HCT116 (cell line): ENCODE measurements around the gene KCTD1. TPM values are rescaled to one million over a fixed set of nuclear protein-coding genes. Genes with fewer than 3 reads are reported as not detected.

ENCODE experiments used
- ATAC-seq: fragments of 200-7000 bp; cut with Tn5 transposase; 2 replicates; pipeline ENCODE4 v1.9.1; 2020; ENCODE audit warnings: mild to moderate bottlenecking, moderate library complexity
- BruUV-seq: library from RNA; stranded (reverse); fragments of 400-500 nt; replicated peaks from 2 replicates; lab custom pipeline; 2021; lab: Mats Ljungman, UMichigan
- CTCF ChIA-PET: fragments of 300-600 bp; sonication (Branson Sonifier 250); formaldehyde crosslinking; loops from one replicate; lab custom pipeline; 2021; ENCODE audit warnings: antibody characterized with exemption; lab: Charles Lee
- POLR2A ChIA-PET: fragments of 300-600, 350-600 bp; sonication (Branson Sonifier 250); formaldehyde crosslinking; loops from one replicate; lab custom pipeline; 2021; ENCODE audit warnings: antibody characterized with exemption; lab: Charles Lee
- RAD21 ChIA-PET, 2 experiments: fragments of 300-600 bp; sonication (Branson Sonifier 250); formaldehyde crosslinking; loops; one replicate each; lab custom pipeline; 2023; ENCODE audit warnings: low total read pairs in 2 of 2; ENCODE audit not compliant: uncharacterized antibody in 2 of 2, unreplicated experiment in 2 of 2, low non-redundant PET in 1 of 2; lab: Charles Lee
- DNase-seq: peaks from one replicate; pipeline ENCODE4 v3.0.0-alpha.2; 2010; ENCODE audit warnings: low read depth, low spot score
- H2AFZ ChIP-seq: fragments of 200-600 bp; shearing (Covaris generic), sonication (generic); 2 replicates; pipeline ENCODE4 v1.6.1; 2017; ENCODE audit warnings: low read depth, mixed run types, mixed read lengths, antibody characterized with exemption, low read length; ENCODE audit not compliant: poor library complexity, severe bottlenecking
- H3K27ac ChIP-seq: 2 replicates; pipeline ENCODE4 v1.5.1; 2012; ENCODE audit warnings: low read depth, low read length
- H3K27me3 ChIP-seq: fragments of 200-600 bp; sonication (generic); 2 replicates; pipeline ENCODE4 v1.6.1; 2016; ENCODE audit warnings: mixed run types, low read length, mixed read lengths; ENCODE audit not compliant: insufficient read depth
- H3K36me3 ChIP-seq, 2 experiments: fragments of 200-500 bp in 1 of 2; fragments of 200-600 bp in 1 of 2; sonication (Bioruptor generic) in 1 of 2; sonication (generic) in 1 of 2; 2 replicates each; pipeline versions ENCODE4 v1.5.1 to v1.6.1; 2014 to 2016; ENCODE audit warnings: low read length in 2 of 2, inconsistent platforms in 1 of 2, mixed read lengths in 1 of 2, mixed run types in 1 of 2; ENCODE audit not compliant: insufficient read depth in 2 of 2, control insufficient read depth in 1 of 2
- H3K4me1 ChIP-seq, 2 experiments: fragments of 200-600 bp in 1 of 2; sonication (generic) in 1 of 2; 2 replicates each; pipeline versions ENCODE4 v1.5.1 to v1.6.1; 2012 to 2017; ENCODE audit warnings: low read length in 2 of 2, inconsistent platforms in 1 of 2, mild to moderate bottlenecking in 1 of 2, mixed read lengths in 1 of 2, mixed run types in 1 of 2, moderate library complexity in 1 of 2; ENCODE audit not compliant: insufficient read depth in 2 of 2, control insufficient read depth in 1 of 2
- H3K4me2 ChIP-seq: fragments of 200-600 bp; sonication (generic); 2 replicates; pipeline ENCODE4 v1.6.1; 2017; ENCODE audit warnings: mixed run types, low read length, mixed read lengths
- H3K4me3 ChIP-seq, 2 experiments: fragments of 200-600 bp in 1 of 2; sonication (generic) in 1 of 2; replicated peaks in 1 of 2; 2 replicates each; pipeline ENCODE4 v1.5.1; 2011 to 2016; ENCODE audit warnings: low read length in 2 of 2, control low read depth in 1 of 2, low read depth in 1 of 2, mild to moderate bottlenecking in 1 of 2, mixed read lengths in 1 of 2, mixed run types in 1 of 2
- H3K79me2 ChIP-seq: fragments of 200-600 bp; sonication (generic); 2 replicates; pipeline ENCODE4 v1.6.1; 2017; ENCODE audit warnings: mild to moderate bottlenecking, mixed run types, low read length, moderate library complexity, mixed read lengths; ENCODE audit not compliant: insufficient read depth
- H3K9ac ChIP-seq: fragments of 200-600 bp; sonication (generic); 2 replicates; pipeline ENCODE4 v1.6.1; 2016; ENCODE audit warnings: low read length, mixed read lengths
- H3K9me2 ChIP-seq: fragments of 200-600 bp; sonication (generic), shearing (Covaris generic); 2 replicates; pipeline ENCODE4 v1.6.1; 2017; ENCODE audit warnings: mixed run types, mild to moderate bottlenecking, moderate library complexity; ENCODE audit not compliant: insufficient read depth
- H3K9me3 ChIP-seq, 2 experiments: fragments of 200-500 bp in 1 of 2; fragments of 200-600 bp in 1 of 2; sonication (Bioruptor generic) in 1 of 2; sonication (generic) in 1 of 2; 2 replicates each; pipeline ENCODE4 v1.6.1; 2014 to 2017; ENCODE audit warnings: low read length in 2 of 2, mixed read lengths in 2 of 2, inconsistent platforms in 1 of 2, low read depth in 1 of 2, mild to moderate bottlenecking in 1 of 2, mixed run types in 1 of 2, moderate library complexity in 1 of 2; ENCODE audit not compliant: control insufficient read depth in 1 of 2, insufficient read depth in 1 of 2
- H4K20me1 ChIP-seq: fragments of 200-600 bp; sonication (generic), shearing (Covaris generic); 2 replicates; pipeline ENCODE4 v1.6.1; 2017; ENCODE audit warnings: mixed run types, mild to moderate bottlenecking, moderate library complexity; ENCODE audit not compliant: insufficient read depth
- EZH2 ChIP-seq: fragments of 200-600 bp; sonication (generic); IDR thresholded peaks from 2 replicates; pipeline ENCODE4 v1.6.1; 2017; ENCODE audit warnings: antibody characterized with exemption, mixed run types
- TCF7L2 ChIP-seq: IDR thresholded peaks from 2 replicates; pipeline ENCODE4 v1.7.0; 2011; ENCODE audit warnings: borderline replicate concordance, inconsistent platforms; ENCODE audit not compliant: insufficient read depth, insufficient read length; ENCODE audit errors: extremely low read depth
- ZFX ChIP-seq: fragments of 450-650 bp; IDR thresholded peaks from 2 replicates; pipeline ENCODE4 v1.6.1; 2017
- intact Hi-C: fragments of 100-400 bp; cut with micrococcal nuclease; formaldehyde crosslinking; loops from 2 replicates; pipeline ENCODE4 v1.10.0; 2022
- total RNA-seq: library from RNA; stranded (reverse); gene quantifications from one replicate; pipeline ENCODE4 v1.2.1, GENCODE V29; 2021; ENCODE audit not compliant: unreplicated experiment
- TF ChIP-seq, protein P1 (sequence below): IDR thresholded peaks from 2 replicates; pipeline ENCODE4 v1.6.1; 2012; ENCODE audit warnings: low read depth
- TF ChIP-seq, protein P2 (sequence below): IDR thresholded peaks from 2 replicates; pipeline ENCODE4 v1.6.1; 2012

The KCTD1 gene
- total RNA-seq, 1 experiment from 2014 or later = 16.8 TPM

DNA sequence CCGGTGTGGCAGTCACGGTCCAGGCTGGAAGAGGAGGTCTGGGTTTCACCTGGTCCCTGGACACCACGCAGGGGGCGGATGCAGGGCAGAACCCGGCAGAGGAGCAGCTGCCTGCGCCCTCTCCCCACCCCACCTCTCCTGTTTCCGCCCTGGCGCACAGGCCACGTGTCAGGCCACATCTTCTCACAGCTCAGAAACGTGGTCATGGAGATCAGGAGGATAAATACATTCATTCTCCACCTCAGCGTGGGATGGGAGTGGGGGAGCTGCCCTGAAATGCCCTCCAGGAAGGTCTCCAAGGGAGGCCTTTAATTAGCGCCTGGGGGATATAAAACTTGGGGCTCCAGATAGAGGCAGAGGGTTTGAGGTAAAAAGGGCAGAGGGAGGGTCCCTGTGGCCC is 142.0 kb downstream of the KCTD1 start:
- no peak overlapping the region for H3K4me3 ChIP-seq
- TF ChIP-seq ZFX = no peak
- TF ChIP-seq, protein P1, sequence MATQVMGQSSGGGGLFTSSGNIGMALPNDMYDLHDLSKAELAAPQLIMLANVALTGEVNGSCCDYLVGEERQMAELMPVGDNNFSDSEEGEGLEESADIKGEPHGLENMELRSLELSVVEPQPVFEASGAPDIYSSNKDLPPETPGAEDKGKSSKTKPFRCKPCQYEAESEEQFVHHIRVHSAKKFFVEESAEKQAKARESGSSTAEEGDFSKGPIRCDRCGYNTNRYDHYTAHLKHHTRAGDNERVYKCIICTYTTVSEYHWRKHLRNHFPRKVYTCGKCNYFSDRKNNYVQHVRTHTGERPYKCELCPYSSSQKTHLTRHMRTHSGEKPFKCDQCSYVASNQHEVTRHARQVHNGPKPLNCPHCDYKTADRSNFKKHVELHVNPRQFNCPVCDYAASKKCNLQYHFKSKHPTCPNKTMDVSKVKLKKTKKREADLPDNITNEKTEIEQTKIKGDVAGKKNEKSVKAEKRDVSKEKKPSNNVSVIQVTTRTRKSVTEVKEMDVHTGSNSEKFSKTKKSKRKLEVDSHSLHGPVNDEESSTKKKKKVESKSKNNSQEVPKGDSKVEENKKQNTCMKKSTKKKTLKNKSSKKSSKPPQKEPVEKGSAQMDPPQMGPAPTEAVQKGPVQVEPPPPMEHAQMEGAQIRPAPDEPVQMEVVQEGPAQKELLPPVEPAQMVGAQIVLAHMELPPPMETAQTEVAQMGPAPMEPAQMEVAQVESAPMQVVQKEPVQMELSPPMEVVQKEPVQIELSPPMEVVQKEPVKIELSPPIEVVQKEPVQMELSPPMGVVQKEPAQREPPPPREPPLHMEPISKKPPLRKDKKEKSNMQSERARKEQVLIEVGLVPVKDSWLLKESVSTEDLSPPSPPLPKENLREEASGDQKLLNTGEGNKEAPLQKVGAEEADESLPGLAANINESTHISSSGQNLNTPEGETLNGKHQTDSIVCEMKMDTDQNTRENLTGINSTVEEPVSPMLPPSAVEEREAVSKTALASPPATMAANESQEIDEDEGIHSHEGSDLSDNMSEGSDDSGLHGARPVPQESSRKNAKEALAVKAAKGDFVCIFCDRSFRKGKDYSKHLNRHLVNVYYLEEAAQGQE = no peak
- no peak for TF ChIP-seq TCF7L2
- no peak for TF ChIP-seq EZH2
- TF ChIP-seq, protein P2, sequence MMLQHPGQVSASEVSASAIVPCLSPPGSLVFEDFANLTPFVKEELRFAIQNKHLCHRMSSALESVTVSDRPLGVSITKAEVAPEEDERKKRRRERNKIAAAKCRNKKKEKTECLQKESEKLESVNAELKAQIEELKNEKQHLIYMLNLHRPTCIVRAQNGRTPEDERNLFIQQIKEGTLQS = no peak
- TF ChIP-seq, all 23 proteins: peak for 0
- POLR2A ChIA-PET = no interaction called here
- Histone ChIP-seq H3K79me2 (no peaks in the 10 kb centered on the region), H3K36me3 (no peaks in the 10 kb centered on the region), H3K9me3 (no peaks in the 10 kb centered on the region), H3K27ac (no peak overlapping the region), H4K20me1 (no peaks in the 10 kb centered on the region), H3K27me3 (no peaks in the 10 kb centered on the region), H2AFZ (no peak overlapping the region), H3K4me1 (no peaks in the 10 kb centered on the region; a peak in 1 of 4 replicates), H3K4me2 (no peak overlapping the region), H3K9ac (no peak overlapping the region), H3K9me2 (no peaks in the 10 kb centered on the region)
- no peak for ATAC-seq
- DNase-seq = no peak
- CTCF ChIA-PET = interaction anchor here (0.7 to 2.2 kb wide), 10 partner anchors 22 to 1194 kb away, joined by 3 to 15 read pairs (median 3); no protein-coding TSS in a partner anchor
- intact Hi-C loops = loop anchor here (5.0 kb wide), 2 partner anchors 556 to 596 kb away; no protein-coding TSS in a partner anchor
- RAD21 ChIA-PET = interaction anchor here in 1 of 2 experiments (1.4 kb wide), 1 partner anchor 215 kb away, joined by 3 read pairs; no protein-coding TSS in a partner anchor
- BruUV-seq = no TSS peak
